ENCODE data around the gene SPDYE18.
"Not testable (repeated sequence)": the region's sequence is repeated elsewhere in the genome, so short reads cannot be mapped to it uniquely, and the experiment has no call there.

The SPDYE18 gene

DNA sequence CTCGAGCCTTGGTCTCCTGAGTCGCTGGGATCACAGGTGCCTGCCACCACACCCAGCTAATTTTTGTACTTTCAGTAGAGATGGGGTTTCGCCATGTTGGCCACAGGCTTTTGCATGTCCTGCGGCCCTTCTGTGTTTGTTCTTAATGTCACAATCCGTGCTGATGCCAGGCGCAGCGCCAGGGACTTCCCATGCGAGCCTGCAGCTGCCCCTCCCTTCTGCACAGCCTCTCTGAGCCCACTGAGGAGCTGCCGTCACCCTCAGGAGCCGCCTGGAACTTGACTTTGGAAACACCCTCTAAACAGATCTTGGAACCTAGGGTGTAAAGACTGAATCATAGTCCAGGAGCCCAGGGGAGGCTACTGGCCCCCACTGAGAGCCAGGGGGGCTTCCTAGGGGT, 54.4 kb downstream of the SPDYE18 start:
- DNase-seq; in situ Hi-C loops (cut with MboI; ENCODE audit: low pct_unique_long_range_greater_than_20kb, low sequenced_read_pairs): not testable (repeated sequence)

- in situ Hi-C loops (cut with MboI; ENCODE audit: low pct_unique_long_range_greater_than_20kb, low sequenced_read_pairs); DNase-seq: not testable (repeated sequence)
These were observed 55.9 kb downstream of the SPDYE18 start for GRCh38 chr7:77006127-77007110.

GRCh38 chr7:77005461-77006057, 56.8 kb downstream of the SPDYE18 start:
- in situ Hi-C loops (cut with MboI; ENCODE audit: low pct_unique_long_range_greater_than_20kb, low sequenced_read_pairs); DNase-seq: not testable (repeated sequence)

- in situ Hi-C loops (cut with MboI; ENCODE audit: low pct_unique_long_range_greater_than_20kb, low sequenced_read_pairs); DNase-seq: not testable (repeated sequence)
These were observed 58.2 kb downstream of the SPDYE18 start for GRCh38 chr7:77004151-77004550.

DNA sequence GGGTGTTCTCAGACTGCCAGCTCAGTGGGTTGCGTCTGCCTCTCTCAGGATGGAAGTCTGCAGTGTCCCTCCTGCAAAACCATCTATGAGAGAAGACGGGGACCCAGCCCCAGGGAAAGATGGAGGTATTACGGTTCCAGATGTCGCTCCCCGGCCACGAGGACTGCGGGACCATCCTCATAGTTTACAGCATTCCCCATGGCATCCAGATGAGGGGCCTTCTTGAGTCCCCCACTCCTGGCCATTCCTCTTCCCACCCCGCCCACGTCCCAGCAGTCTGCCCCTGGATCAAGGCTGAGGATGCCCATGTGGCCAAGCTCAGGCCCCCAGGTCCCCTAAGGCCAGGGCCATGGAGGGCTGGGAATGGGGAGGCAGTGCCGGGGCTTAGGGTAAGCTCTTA, 59.1 kb downstream of the SPDYE18 start:
- in situ Hi-C loops (cut with MboI; ENCODE audit: low pct_unique_long_range_greater_than_20kb, low sequenced_read_pairs); DNase-seq: not testable (repeated sequence)

- DNase-seq; in situ Hi-C loops (cut with MboI; ENCODE audit: low pct_unique_long_range_greater_than_20kb, low sequenced_read_pairs): not testable (repeated sequence)
These were observed 59.6 kb downstream of the SPDYE18 start for GRCh38 chr7:77002678-77003233.

- in situ Hi-C loops (cut with MboI; ENCODE audit: low pct_unique_long_range_greater_than_20kb, low sequenced_read_pairs), result not testable (repeated sequence)
These were observed 60.3 kb downstream of the SPDYE18 start for GRCh38 chr7:77002104-77002503.

More at GRCh38 chr7:77002104-77002503, 60.3 kb downstream of the SPDYE18 start:
- not testable (repeated sequence) for DNase-seq
